ENCODE data around the gene IGDCC3.

- TF ChIP-seq CTCF (IDR thresholded peaks at IDR 0.05 in 4 of 5, conservative IDR thresholded peaks at IDR 0.05 in 1 of 5) (no peak), POLR2A (IDR thresholded peaks at IDR 0.05) (no peak)
Measured at GRCh38 chr15:65331811-65332210, 46.0 kb downstream of the IGDCC3 start.

All from gastrocnemius medialis (tissue), 4 donors.